CD4-positive, alpha-beta T cell treated with Interleukin-12 subunit alpha and Interleukin-12 subunit beta, for 1 hour (primary cell): ENCODE data around the gene GPRASP2.
"Not testable (repeated sequence)": the region's sequence is repeated elsewhere in the genome, so short reads cannot be mapped to it uniquely, and the experiment has no call there.

Experiments used
- DNase-seq: peaks from one replicate; pipeline ENCODE4 v3.0.0-alpha.2; 2020

GPRASP2 gene

DNA sequence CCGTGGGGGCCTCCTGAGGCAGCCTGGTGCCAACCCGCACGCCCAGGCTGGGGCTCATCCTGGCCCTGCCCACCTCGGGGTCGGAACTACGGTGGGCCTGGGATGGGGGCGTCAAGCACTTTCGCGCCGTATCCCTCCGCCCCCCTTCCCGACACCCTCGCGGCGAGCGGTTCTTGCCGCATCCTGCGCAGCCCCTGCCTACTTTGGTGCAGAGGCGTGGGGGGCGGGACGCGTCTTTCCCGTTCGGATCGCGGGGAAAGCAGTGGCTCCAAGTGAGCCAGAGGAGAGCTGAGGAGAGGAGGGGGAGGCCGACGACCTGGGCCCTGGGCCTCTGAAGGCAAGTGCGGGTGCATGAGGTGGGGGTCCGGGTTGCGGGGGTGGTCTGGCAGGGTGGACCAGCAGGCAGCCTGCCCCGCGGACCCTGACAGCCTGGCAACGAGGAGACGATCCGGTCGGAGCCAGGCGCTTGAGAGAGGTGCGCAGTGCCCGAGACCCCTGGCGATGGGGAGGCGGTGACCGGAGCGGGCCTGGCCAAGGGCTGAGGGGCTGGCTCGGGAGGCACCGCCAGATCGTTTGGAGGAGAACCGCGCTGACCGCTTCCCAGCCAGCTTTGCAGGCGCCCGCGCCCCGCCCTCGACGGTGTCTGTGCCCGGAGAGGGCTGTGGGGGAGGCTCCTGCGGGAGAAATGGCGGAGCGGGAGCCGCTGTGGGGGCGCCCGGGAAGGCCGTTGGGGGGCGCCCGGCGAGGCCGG, at the start of gene GPRASP2:
Gene GPRASP2, plus strand, starts transcription at position 233 of the 751 bp plus-strand sequence. CDS start 2,422 bp downstream, outside the sequence.
- DNase-seq = no peak

DNA sequence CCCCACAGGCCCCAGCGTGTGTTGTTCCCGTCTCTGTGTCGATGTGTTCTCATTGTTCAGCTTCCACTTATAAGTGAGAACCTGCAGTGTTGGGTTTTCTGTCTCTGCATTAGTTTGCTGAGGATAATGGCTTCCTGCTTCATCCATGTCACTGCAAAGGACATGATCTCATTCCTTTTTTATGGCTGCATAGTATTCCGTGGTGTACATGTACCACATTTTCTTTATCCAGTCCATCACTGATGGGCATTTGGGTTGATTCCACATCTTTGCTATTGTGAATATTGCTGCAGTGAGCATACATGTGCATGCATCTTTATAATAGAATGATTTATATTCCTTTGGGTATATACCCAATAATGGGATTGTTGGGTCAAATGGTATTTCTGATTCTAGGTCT, 48.4 kb upstream of the GPRASP2 start:
- DNase-seq = not testable (repeated sequence)

DNA sequence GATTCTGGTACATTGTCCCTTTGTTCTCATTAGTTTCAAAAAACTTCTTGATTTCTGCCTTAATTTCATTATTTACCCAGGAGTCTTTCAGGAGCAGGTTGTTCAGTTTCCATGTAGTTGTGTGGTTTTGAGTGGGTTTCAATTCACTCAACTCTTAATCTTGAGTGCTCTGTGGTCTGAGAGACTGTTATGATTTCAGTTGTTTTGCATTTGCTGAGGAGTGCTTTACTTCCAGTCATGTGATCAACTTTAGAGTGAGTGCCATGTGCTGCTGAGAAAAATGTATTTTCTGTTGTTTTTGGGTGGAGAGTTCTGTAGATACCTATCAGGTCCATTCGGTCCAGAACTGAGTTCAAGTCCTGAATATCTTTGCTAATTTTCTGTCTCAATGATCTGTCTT, 45.2 kb upstream of the GPRASP2 start:
- not testable (repeated sequence) for DNase-seq

DNA sequence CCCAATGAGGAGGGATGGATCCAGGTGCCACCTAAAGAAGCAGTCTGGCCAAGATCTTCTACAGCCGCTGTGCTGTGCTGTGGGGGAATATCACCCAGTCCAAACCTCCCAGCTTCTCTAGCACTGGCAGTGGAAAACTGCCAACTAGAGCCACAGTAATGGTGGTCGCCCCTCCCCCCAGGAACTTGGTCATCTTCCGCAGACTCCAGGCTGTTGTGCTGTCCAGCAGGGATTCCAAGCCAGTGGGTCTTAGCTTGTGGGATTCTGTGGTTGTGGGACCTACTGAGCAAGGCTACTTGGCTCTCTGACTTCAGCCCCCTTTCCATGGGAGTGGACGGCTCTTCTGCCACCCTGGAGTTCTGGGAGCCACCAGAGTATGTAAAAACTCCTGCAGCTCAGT, 42.7 kb upstream of the GPRASP2 start:
- no peak for DNase-seq

DNA sequence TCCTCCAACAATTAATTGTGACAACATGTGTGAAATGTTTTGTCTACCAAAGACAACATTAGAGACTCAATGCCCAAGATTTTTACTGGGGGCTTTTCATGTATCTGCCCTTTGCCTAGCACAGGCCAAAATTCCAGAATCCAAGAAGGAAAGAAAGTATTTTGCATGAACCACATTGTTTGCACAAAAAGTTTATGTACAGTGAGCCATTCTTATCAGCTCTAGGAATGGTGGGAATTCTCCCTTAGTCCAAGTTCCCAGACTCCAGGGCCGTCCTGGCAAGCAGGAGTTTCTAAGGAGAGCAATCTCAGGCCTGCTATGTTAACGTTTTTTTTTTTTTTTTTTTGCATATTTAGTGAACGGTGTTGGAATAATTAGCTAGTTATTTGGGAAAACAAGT, 39.4 kb upstream of the GPRASP2 start:
- no peak for DNase-seq

DNA sequence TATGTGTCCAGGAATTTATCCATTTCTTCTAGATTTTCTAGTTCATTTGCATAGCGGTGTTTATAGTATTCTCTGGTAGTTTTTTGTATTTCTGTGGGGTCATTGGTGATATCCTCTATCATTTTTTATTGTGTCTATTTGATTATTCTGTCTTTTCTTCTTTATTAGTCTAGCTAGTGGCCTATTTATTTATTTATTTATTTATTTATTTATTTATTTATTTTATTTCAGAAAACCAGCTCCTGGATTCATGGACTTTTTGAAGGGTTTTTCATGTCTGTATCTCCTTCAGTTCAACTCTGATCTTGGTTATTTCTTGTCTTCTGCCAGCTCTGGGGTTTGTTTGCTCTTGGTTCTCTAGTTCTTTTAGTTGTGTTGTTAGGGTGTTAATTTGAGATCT, 34.8 kb upstream of the GPRASP2 start:
- not testable (repeated sequence) for DNase-seq

DNA sequence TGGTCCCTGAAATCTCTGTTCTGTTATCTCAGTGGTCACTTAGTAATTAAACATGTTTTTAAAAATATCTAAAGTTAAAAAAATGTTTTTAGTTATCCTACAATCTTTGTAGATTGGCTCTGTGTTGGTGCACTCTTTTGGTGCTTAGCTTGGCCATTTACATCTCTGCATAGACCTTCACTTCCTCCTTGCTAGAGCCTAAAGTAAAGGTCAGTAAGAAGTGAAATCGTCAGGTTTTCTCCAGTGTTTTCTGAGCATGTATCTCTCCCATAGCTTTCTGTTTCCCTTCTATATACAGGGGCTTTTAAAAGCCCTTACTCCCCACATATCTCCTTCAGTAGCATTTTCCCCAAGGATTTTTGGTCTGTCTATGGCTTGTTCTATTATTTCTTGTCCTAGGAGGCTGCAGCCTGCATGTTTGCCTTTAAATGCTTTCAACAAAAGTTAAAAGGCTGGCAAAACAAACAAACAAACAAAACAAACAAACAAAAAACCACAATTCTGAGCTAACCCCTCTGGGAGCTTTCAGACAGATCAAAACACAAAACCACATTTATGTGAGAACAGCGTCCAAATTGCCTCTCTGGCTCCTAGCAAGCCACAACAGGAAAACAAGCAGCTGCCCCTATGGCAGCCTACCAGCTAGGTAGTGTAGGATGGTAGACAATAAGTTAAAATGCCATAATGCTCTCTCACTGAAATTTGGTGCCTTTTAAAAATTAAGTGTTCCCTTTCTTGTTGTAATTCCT, 27.3 kb upstream of the GPRASP2 start:
- DNase-seq = no peak

DNA sequence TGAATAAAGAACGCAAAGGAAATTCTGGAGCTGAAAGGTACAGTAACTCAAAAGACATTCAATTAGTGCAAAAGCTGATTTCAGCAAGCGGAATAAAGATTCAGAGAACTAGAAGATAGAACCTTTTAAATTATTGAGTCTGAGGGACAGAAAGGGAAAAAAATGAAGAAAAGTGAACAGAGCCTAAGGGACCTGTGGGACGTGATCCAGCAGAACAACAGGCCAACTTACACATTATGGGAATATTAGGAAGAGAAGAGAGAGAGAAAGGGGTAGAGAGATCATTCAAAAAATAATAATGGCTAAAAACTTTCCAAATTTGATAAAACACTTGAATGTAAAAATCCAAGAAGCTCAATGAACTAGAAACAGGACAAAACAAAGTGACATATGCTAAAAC, 17.5 kb upstream of the GPRASP2 start:
- no peak for DNase-seq

DNA sequence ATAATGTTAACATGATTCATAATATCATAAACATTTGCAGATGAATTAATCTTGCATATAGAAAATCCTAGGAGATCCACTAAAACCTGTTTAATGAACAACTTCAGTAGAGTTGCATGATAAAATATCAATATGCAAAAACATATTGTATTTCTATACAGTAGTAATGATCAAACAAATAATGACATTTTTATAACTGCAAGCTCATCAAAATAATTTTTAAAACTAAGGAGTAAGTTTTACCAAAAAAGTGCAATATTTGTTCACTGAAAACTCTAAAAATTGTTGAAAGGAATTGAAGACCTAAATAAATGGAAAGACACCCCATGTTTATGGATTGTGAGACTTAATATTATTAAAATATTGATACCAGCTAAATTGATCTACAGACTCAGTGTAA, 15.9 kb upstream of the GPRASP2 start:
- no peak for DNase-seq

DNA sequence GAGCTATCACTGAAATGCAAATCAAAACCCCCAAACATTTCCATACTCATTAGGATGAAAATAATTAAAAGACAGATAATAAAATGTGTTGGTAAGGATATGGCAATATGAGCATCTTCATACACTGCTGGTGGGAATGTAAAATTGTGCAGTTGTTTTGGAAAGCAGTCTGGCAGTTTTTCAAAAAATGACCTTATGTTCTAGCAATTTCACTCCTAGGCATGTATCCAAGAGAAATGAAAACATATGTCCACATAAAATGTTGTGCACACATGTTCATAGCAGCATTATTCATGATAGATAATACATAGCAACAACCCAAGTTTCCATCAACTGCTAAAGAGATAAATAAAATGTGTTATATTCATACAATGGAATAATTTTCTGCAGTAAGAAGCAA, 14.8 kb upstream of the GPRASP2 start:
- DNase-seq = no peak

DNA sequence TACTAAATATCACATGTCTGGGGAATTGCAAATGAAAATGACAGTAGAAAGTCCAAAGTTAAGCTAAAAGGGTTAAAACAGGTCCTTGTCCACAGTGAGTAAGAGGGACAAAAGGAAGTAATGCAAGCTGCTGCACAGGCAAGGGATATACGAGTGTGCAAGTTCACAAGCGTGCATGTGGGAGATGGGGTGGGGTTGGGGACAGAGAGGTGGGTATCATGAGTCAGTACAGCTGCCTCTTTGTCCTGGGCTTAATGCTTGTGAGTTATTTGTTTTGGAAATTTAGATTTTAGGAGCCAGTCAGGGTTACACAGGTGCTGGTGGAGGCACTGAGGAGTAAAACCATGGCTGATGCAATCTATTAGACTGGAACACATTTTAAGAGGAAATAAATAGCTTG, 3.3 kb upstream of the GPRASP2 start:
- DNase-seq = no peak

DNA sequence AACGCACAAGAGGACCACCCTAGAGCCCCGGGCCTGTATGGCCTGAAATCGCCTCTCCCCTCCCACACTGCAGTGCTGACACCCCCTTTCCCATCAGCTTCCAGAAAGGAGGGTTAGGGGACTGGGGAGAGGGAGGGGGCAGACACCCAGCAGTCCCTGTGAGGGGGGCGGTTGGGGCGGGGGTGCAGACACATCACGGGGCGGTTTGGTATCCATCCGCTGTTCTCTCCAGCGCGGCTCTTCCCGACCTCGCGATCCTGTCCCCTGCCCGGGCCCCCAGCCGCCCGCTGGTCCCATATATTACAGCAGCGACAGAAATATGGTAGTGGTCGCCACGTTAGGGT, 404 bp upstream of the GPRASP2 start:
- DNase-seq = no peak

DNA sequence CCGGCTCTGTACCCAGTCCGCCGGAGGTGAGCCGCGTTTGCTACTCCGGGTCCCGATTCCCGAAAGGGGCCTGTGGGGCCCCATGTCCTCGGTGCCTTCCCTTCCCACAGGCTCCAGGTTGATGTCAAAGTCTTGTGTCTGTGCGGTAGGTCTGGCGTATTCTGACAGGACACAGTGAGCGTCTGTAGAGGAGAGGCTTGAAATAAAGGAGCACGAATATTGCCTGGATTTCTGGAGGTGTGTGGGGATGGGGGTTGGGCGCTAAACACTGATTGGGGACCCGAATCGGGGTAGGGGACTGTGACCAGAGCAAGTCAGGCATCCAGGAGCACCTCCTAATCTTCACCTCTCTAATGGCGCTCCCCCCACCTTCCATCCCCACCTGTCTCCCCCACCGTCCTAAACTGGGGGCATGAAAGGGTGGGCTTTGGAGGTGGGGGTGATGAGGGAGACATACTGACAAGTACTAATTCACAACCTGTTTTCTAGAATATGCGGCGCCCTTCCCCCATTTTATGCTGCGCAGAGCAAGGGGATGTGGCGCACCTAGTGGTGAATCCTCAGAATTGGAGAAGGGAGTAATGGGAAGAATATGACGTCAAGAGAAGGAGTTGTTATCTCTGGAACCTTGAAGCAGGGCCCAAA, 855 bp downstream of the GPRASP2 start:
- DNase-seq = no peak

DNA sequence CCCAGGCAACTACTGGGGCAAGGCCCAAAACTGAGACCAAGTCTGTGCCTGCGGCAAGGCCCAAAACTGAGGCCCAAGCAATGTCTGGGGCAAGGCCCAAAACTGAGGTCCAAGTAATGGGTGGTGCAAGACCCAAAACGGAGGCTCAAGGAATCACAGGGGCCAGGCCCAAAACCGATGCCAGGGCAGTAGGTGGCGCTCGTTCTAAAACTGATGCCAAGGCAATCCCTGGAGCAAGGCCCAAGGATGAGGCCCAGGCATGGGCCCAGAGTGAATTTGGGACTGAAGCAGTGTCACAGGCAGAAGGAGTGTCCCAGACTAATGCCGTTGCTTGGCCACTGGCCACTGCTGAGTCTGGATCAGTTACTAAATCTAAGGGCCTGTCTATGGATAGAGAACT, 2.7 kb downstream of the GPRASP2 start:
- no peak for DNase-seq

DNA sequence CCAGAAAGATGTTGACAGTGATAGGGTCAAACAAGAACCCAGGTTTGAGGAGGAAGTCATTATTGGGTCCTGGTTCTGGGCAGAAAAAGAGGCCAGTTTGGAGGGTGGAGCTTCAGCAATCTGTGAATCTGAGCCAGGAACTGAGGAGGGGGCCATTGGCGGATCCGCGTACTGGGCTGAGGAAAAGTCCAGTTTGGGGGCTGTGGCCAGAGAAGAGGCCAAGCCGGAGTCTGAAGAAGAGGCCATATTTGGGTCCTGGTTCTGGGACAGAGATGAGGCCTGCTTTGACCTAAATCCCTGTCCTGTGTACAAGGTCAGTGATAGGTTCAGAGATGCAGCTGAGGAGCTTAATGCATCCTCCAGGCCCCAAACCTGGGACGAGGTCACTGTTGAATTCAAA, 3.7 kb downstream of the GPRASP2 start:
- DNase-seq = no peak

DNA sequence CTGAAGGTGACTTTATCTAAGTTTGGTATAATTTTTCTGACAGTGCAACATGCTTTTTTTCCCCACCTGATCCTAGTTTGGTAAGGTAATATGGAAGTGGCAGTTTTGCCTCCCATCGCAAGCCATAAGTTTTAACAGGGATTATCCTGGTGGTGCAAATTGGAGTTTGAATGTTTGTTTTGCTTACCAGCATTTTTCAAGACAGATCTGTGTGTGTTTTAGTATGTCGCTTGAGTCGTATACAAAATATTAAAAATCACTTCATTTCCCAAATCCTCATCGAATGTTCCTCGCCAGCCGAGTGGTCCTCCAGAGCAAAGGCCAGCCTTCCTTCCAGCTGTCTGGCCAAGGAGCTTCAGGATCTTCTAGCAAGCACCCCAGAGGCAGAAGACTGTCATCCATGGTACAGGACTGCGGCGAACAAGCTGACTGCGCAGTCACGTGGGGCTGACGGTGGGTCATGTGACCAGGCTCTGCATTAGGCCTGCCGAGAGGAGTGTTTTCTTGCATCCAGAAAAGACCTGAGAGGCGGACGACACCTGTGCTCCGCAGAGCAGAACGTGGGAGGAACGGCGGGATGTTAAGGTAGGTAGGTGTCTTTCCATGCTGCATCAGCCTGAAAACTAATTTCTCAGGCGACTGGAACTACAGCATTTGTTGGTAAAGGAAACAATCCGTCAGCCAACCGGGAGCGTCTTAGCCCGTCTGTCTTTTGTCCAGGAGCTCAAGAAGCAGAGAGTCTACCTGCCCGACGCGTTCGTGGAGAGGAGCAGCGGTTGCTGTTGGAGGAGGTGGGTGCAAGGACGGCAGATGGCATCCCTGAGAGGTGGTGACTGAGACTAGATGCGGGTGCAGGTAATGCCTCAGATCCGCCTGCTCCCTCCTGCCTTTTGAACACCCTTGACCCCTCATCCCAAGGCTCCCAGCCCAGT, 8.3 kb downstream of the GPRASP2 start, which contains the start of gene GPRASP3:
Gene GPRASP3, plus strand, starts transcription at position 507 of the 932 bp plus-strand sequence. CDS start 28,253 bp downstream, outside the sequence.
- peak; percentile 70 for DNase-seq

DNA sequence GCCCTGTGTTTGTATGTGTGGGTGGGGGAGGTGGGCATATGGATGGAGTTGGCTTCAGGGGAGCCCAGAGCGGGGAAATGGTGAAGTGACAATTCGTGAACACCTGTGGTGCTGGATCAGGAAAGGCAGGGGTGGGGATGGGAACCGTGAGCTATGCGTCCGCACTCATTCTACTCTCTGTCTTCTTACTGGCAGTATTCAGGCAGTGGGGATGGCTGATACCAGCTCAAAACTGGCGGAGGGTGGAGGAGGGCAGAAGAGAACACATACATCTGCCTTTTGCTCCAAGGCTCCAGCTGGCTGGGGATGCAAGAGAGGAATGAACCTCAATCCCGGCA, 8.9 kb downstream of the GPRASP2 start:
- not testable (repeated sequence) for DNase-seq

DNA sequence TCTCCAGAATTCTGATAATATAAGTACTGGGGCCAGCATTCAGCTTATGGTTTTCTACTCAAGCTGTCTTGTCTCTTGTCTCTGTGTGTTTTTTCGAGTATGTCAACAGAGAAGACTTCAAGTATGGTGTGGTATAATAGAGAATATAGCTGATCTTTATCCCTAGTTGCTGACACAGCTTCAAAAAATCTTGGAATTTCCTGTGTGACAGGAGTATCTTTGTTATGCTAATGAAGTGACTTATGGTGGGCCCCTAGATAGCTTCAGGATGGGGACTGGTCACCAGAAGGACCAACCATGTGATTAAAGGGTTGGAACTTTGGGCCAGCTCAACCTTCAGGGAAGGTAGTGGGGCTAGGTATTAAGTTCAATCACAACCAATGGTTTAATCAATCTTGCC, 11.2 kb downstream of the GPRASP2 start:
- DNase-seq = no peak

DNA sequence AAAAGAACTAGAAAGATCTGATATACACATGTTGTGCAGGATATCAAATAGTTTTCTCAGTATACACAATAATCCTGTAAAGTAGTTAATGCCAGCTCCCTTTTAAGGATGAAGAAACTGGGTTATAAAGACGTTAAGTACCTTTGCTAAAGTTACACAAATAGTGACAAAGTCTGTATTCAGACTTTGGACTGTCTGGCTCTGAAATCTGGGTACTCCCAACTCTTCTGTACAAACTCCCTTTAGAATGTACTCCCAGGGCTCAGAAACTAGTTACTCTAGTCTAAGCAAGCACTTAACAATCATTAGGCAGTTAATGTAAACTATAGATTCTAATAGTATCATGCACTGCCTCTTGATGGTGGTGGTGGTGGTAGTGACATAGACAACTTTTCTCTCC, 15.5 kb downstream of the GPRASP2 start:
- DNase-seq = no peak

DNA sequence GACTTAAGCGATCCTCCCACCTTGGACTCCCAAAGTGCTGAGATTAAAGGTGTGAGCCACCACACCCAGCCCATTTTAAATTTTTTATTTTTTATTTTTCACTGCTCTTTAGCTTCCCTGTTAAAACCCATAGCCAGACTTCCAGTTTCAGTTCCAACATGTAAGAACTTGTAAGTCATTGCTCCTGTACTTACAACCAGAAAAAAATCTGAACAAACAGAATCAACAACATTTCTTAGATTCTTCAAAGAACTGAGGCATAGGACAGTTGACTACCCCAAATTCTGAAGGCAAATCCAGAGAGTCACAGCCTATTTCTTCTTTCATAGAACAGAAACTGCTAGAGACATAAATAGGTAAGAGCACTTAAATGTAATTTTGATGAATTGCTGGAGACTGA, 16.4 kb downstream of the GPRASP2 start:
- DNase-seq = no peak

DNA sequence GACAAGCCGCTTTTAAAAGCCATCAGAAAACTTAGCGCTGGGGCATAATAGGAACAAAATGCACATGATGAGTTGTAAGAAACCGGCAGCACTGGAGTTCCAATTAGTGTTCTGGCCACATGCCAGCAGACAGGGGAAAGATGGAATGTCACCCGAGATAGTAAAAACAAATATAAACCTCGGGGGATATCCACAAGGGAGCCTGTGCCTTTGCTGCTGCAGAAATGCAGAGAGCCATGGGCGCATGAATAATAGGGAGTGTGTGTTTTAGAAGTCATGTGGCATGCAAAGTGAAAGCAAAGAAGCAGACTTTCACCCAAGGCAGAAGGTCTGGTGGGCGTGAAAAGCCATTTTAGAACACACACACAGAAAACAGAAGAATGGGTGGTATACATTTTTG, 27.4 kb downstream of the GPRASP2 start:
- no peak for DNase-seq

DNA sequence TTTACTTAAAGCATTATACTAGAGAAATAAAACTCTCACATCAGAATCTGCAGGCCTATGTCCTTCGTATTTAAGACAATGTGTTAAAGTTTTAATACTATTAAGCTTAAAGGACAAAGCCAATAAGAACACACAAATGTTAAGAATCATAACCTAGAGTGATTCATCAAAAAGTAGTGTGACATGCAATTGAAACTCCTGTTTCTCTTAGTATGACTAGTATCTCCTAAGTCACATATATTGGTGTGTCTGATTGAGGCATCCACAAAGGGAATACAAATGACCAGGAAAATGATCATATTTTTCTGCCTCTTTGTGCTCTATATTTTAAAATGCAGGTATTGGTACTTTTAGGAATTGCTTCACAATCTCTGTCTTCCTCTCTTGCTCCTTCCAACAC, 32.1 kb downstream of the GPRASP2 start:
- no peak for DNase-seq

DNA sequence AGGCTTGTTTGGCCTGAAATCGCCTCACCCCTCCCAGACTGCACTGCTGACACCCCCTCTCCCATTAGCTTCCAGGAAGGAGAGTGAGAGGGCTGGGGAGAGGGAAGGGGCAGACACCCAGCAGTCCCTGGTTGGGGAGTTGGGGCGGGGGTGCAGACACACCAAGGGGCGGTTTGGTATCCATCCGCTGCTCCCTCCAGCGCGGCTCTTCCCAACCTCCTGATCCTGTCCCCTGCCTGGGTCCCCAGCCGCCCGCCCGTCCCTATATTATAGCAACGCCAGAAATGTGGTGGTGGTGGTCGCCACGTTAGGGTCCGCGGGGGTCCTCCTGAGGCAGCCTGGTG, 33.2 kb downstream of the GPRASP2 start:
- DNase-seq = no peak
